Right kidney (tissue), 1 donor: ENCODE measurements around the gene IFI35.

ENCODE experiments used
- DNase-seq: peaks from one replicate; pipeline ENCODE4 v3.0.0-alpha.2; 2016

Gene IFI35

DNA sequence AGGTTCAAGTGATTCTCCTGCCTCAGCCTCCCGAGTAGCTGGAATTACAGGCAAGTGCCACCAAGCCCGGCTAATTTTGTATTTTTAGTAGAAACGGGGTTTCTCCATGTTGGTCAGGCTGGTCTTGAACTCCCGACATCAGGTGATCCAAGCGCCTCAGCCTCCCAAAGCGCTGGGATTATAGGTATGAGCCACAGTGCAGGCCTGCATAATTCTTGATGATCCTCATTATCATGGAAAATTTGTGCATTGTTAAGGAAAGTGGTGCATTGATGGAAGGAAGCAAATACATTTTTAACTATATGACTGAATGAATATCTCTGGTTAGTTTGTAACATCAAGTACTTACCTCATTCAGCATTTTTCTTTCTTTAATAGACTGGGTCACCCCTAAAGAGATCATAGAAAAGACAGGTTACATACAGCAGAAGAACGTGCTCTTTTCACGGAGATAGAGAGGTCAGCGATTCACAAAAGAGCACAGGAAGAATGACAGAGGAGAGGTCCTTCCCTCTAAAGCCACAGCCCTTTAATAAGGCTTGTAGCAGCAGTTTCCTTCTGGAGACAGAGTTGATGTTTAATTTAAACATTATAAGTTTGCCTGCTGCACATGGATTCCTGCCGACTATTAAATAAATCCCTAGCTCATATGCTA, 56.5 kb downstream of the IFI35 start:
- DNase-seq = no peak
